SK-MEL-5 (cell line): ENCODE data around the gene PARP14. TPM values are rescaled to one million over a fixed set of nuclear protein-coding genes. Genes with fewer than 3 reads are reported as not detected.
A peak's percentile ranks its signal among the peaks of the same experiment; 100 is the strongest.
"Not testable (repeated sequence)": the region's sequence is repeated elsewhere in the genome, so short reads cannot be mapped to it uniquely, and the experiment has no call there.

ENCODE experiments used
- DNase-seq: peaks from one replicate; pipeline ENCODE4 v3.0.0-alpha.2; 2016; ENCODE audit warnings: low read depth, low spot score
- in situ Hi-C: cut with HindIII; loops from 2 replicates; pipeline ENCODE4 v1.10.0; 2016; ENCODE audit warnings: low sequenced_read_pairs, high pct_unique_total_duplicates, low pct_unique_long_range_greater_than_20kb
- total RNA-seq: library from RNA; depleted of rRNA; stranded (reverse); fragments of >200 nt; shearing (Covaris generic); gene quantifications from 2 replicates; pipeline ENCODE4 v1.2.3, GENCODE V29; 2014

Gene PARP14
- total RNA-seq, 1 experiment from 2014 or later, result 23.6 TPM

DNA sequence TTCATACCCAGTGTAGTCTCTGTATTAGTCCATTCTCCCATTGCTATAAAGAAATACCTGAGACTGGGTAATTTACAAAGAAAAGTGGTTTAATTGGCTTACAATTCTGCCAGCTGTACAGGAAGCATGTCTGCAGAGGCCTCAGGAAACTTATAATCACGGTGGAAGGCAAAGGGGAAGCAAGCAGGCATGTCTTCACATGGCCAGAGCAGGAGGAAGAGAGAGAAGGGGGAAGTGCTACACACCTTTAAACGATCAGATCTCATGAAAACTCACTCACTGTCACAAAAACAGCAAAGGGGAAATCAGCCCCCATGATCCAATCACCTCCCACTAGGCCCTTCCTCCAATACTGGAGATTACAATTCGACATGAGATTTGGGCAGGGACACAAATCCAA is 6.3 kb upstream of the PARP14 start:
- in situ Hi-C loops, result no loop called here
- no peak for DNase-seq

DNA sequence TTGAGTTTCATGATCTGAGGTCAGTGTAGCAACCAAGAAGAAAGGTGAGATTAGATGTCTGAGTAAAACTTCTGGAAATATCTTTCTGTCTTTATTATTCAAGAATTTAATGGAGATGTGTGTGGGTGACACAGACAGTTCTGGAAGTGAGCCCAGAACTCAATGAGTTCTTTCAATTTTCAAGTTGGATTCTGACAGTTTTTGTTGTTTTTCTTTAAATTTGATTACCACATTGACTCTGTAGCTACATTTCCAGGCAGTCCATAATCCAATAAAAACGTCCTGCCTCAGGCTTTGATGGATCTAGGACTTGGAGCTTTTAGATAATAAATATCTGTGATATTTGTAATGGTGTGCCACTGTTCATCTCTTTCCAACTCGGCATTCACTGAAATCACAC is 3.9 kb upstream of the PARP14 start:
- DNase-seq, result no peak
- in situ Hi-C loops, result no loop called here

DNA sequence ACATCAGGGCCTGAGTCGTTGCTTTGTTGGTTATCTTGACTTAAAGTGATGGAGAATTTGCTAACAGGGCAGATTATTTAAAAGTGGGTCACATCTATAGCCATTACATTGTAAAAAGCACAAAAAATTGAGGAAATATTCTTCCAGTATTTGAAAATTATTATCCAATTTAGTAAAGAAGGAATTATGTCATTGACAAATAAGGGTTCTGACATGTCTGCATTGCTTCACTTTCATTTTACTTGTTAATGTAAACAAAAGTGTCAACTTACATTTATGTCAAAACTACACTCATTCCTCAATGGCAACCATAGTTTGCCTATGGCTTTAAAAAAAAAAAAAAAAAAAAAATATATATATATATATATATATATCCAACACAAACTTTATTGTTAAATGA is 3.4 kb upstream of the PARP14 start:
- DNase-seq, result no peak
- in situ Hi-C loops, result no loop called here

GRCh38 chr3:122678506-122678905 is 2.1 kb upstream of the PARP14 start:
- DNase-seq, result no peak
- in situ Hi-C loops, result no loop called here

GRCh38 chr3:122679085-122679881 is 1.4 kb upstream of the PARP14 start:
- in situ Hi-C loops, result no loop called here
- peak; percentile 86 for DNase-seq

GRCh38 chr3:122679882-122680474 is 661 bp upstream of the PARP14 start:
- in situ Hi-C loops, result no loop called here
- DNase-seq, result peak; percentile 10

DNA sequence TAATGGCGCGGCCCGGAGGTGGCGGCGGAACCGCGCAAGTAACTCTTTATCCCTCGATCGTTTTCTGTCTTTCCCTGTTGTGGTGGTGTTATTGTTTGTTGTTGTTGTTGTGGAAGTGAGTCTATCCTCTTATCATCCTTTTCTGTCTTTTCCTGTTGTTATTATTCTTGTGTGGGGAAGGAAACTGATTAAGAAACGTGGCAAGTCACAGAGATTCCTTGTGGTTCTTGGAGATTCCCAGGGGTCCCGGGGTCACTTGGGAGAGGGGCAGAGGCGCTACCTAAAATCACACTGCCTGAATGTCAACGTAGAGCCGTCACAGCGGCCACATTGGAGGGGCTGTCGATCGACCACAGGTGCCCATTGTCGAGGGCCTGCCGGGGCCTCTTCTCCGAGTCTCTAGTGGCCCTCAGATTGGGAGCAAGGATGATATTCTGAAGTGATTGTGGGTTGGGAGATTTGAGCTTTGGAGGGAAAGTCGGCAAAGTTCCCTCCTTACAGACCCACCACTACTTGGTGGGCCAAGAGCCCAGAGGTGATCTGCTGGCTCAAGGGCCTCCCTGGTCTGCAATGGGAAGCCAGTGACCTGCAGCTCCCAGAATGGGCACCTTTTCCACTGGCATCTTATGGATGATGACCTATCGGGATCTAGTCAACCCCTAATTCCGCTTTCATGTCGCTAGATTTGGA is 790 bp downstream of the PARP14 start:
- in situ Hi-C loops, result no loop called here

DNA sequence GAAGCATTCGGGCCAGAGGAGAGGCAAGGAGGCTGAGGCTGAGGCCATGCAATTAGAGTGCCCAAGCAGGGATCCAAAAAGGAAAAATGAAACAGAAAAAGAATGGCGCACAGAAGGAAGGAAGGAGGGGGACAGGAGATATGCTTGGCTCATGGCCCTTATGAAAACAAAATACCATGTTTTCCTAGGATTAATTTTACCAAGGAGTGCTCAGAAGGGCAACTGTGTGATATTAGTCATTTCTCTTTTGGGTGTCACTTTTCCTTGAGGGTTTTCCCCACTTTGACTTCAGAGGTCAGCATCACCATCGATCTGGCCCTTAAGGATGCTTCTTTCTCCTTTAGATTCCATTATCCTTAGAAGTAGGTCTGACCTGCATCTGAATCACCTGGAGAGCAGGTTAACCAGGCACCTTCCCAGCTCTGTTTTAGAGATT is 1.4 kb downstream of the PARP14 start:
- in situ Hi-C loops, result no loop called here

More for the DNA sequence above, 790 bp downstream of the PARP14 start:
- no peak for DNase-seq

GRCh38 chr3:122682778-122683411 is 2.3 kb downstream of the PARP14 start:
- in situ Hi-C loops, result not testable (repeated sequence)

More for the DNA sequence above, 1.4 kb downstream of the PARP14 start:
- DNase-seq, result no peak

DNA sequence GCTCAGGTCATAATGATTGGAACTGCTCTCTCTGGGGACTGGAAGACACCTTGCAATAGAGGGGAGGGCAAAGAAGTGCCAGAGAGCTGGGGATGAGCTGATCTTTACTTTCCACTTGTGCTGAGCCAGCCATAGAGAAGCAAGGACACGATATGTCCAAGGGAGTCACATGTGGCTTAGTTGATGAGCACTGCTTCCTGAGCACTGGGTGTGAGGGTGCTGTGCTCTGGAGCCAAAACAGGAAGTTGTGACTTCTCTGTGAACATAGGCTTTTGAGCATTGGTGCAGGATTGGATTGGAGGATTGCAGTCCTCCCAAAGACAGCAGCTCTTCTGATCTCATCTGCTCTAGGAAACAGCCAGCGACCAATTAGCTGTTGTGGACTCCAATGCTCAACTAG is 6.7 kb downstream of the PARP14 start:
- in situ Hi-C loops, result no loop called here
- DNase-seq, result no peak

More at GRCh38 chr3:122682778-122683411, 2.3 kb downstream of the PARP14 start:
- not testable (repeated sequence) for DNase-seq

DNA sequence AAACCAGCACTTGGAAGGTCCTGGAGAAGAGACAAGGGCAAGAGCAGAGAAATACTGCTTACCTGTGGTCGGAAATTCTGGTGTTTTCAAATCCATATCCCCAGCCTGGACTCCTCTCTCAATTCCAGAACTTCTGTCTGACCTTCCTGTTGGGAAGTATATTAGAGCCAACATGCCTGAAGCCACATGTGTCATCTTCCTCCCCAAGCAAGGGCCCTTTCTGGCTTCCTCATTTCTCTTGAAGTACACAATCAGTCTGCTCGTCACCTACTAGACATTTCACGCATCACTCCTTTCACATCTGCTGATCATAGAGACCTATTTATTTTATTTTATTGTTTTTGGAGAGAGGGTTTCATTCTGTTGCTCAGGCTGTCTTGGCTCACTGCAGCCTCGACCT is 8.4 kb downstream of the PARP14 start:
- in situ Hi-C loops, result no loop called here
- no peak for DNase-seq

DNA sequence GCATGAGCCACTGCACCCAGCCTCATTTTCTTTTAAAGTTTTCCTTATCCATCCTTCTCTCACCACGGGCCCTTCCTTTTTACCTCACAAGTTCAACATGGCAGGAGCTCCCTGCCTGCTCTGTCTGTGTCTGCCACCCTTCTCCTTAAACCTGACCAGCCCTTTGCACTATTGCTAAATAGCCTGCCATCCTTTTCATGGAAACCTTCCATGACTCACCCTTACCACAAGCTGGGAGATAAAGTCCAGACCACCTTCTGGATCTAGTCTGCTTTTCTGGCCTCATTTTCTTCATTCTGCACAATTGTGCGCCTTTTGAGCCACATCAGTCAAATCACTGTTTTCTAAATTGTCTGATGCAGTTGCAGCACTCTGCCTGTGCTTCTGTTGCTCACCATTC is 8.9 kb downstream of the PARP14 start:
- DNase-seq, result no peak
- in situ Hi-C loops, result no loop called here

- in situ Hi-C loops, result no loop called here
- DNase-seq, result no peak
Measured at GRCh38 chr3:122690096-122690495, 9.5 kb downstream of the PARP14 start.

GRCh38 chr3:122691195-122691594 is 10.6 kb downstream of the PARP14 start:
- in situ Hi-C loops, result no loop called here
- DNase-seq, result no peak

DNA sequence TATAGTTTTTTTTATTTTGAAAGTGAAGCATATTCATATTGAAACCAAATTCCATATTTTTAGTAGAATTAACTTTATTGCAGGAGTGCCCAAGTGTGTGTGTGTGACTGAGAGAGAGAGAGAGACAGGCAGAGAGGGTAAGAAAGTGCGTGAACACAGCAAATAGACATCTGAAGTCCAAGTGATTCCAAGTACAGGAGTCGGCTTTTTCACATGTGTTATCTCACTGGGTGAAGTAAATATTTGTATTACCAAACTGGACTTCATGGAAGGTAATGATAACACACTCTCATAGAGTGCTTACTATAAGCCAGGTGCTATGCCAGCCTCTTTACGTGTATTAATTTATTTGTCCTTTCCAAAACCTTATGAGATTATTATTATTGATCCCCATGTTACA is 12.0 kb downstream of the PARP14 start:
- in situ Hi-C loops, result no loop called here

GRCh38 chr3:122694966-122695365 is 14.3 kb downstream of the PARP14 start:
- in situ Hi-C loops, result no loop called here
- DNase-seq, result no peak

More for the DNA sequence above, 12.0 kb downstream of the PARP14 start:
- no peak for DNase-seq

- in situ Hi-C loops, result no loop called here
- DNase-seq, result no peak
Measured at GRCh38 chr3:122695927-122696561, 15.4 kb downstream of the PARP14 start.
